PC-3 (cell line): ENCODE measurements around the gene IGSF21. TPM values are rescaled to one million over a fixed set of nuclear protein-coding genes. Genes with fewer than 3 reads are reported as not detected.

ENCODE experiments used
- ATAC-seq: fragments of 200-7000 bp; cut with Tn5 transposase; 2 replicates; pipeline ENCODE4 v1.9.1; 2020; ENCODE audit warnings: mild to moderate bottlenecking, moderate library complexity
- BruUV-seq: library from RNA; stranded (reverse); fragments of 400-500 nt; replicated peaks from 2 replicates; lab custom pipeline; 2021; lab: Mats Ljungman, UMichigan
- CTCF ChIA-PET: fragments of 300-600 bp; sonication (Branson Sonifier 250); formaldehyde crosslinking; loops from one replicate; lab custom pipeline; 2022; ENCODE audit warnings: antibody characterized with exemption; lab: Charles Lee
- POLR2A ChIA-PET: fragments of 300-600 bp; sonication (Branson Sonifier 250); formaldehyde crosslinking; loops from one replicate; lab custom pipeline; 2022; ENCODE audit warnings: antibody characterized with exemption; ENCODE audit not compliant: unreplicated experiment; lab: Charles Lee
- DNase-seq: peaks from one replicate; pipeline ENCODE4 v3.0.0-alpha.2; 2015
- H2AFZ ChIP-seq: fragments of 300-600 bp; sonication (generic); 2 replicates; pipeline ENCODE4 v1.6.0; 2016; ENCODE audit warnings: antibody characterized with exemption, low read length
- H3F3A ChIP-seq: fragments of 300-600 bp; sonication (generic); one replicate; pipeline ENCODE4 v1.6.0; 2017; ENCODE audit warnings: antibody characterized with exemption, low read length, control low read depth, mild to moderate bottlenecking; ENCODE audit not compliant: unreplicated experiment
- H3K27ac ChIP-seq: fragments of 300-600 bp; sonication (generic); 2 replicates; pipeline ENCODE4 v1.5.1; 2016; ENCODE audit warnings: mild to moderate bottlenecking, low read length
- H3K27me3 ChIP-seq: fragments of 300-600 bp; sonication (generic); 2 replicates; pipeline ENCODE4 v1.6.1; 2016; ENCODE audit warnings: low read length, mixed read lengths
- H3K36me3 ChIP-seq: fragments of 300-600 bp; sonication (generic); 2 replicates; pipeline ENCODE4 v1.6.1; 2016; ENCODE audit warnings: low read depth, mixed run types, low read length, mixed read lengths
- H3K4me1 ChIP-seq: fragments of 300-600 bp; sonication (generic); 2 replicates; pipeline ENCODE4 v1.5.1; 2016; ENCODE audit warnings: low read length; ENCODE audit not compliant: insufficient read depth
- H3K4me2 ChIP-seq: fragments of 300-600 bp; sonication (generic); 2 replicates; pipeline ENCODE4 v1.6.0; 2016; ENCODE audit warnings: low read length
- H3K4me3 ChIP-seq: fragments of 300-600 bp; sonication (generic); 2 replicates; pipeline ENCODE4 v1.5.1; 2016; ENCODE audit warnings: mild to moderate bottlenecking, low read length, mixed read lengths
- H3K79me2 ChIP-seq: fragments of 300-600 bp; sonication (generic); 2 replicates; pipeline ENCODE4 v1.6.1; 2017; ENCODE audit warnings: low read length, mixed read lengths
- H3K9ac ChIP-seq: fragments of 300-600 bp; sonication (generic); 2 replicates; pipeline ENCODE4 v1.6.0; 2016; ENCODE audit warnings: mild to moderate bottlenecking, low read length
- H3K9me2 ChIP-seq: fragments of 300-600 bp; sonication (generic); replicated peaks from 2 replicates; pipeline ENCODE4 v1.6.1; 2016; ENCODE audit warnings: mixed run types, low read length, mixed read lengths
- H3K9me3 ChIP-seq: fragments of 300-600 bp; sonication (generic); 2 replicates; pipeline ENCODE4 v1.6.1; 2016; ENCODE audit warnings: low read length, mixed read lengths
- H4K20me1 ChIP-seq: fragments of 300-600 bp; sonication (generic); 2 replicates; pipeline ENCODE4 v1.6.1; 2016; ENCODE audit warnings: low read length, mixed read lengths
- CTCF ChIP-seq: fragments of 300-600 bp; sonication (generic); conservative IDR thresholded peaks from 2 replicates; pipeline ENCODE4 v1.5.1; 2017; ENCODE audit warnings: antibody characterized with exemption, low read depth, mild to moderate bottlenecking, low read length
- EZH2 ChIP-seq: fragments of 300-600 bp; sonication (generic); IDR thresholded peaks from one replicate; pipeline ENCODE4 v1.6.1; 2017; ENCODE audit warnings: antibody characterized with exemption, mild to moderate bottlenecking, low read length; ENCODE audit not compliant: unreplicated experiment
- EZH2phosphoT487 ChIP-seq: fragments of 300-600 bp; sonication (generic); IDR thresholded peaks from 2 replicates; pipeline ENCODE4 v1.6.1; 2018; ENCODE audit warnings: mild to moderate bottlenecking, antibody characterized with exemption, low read length, borderline replicate concordance
- intact Hi-C: fragments of 100-400 bp; cut with micrococcal nuclease; formaldehyde crosslinking; loops from 2 replicates; pipeline ENCODE4 v1.9.0; 2023
- total RNA-seq: library from RNA; depleted of rRNA; stranded (reverse); fragments of >200 nt; gene quantifications from 2 replicates; pipeline ENCODE4 v1.2.3, GENCODE V29; 2014

Gene IGSF21
- total RNA-seq, 1 experiment from 2014 or later: not detected

- ATAC-seq: no peak
Measured at GRCh38 chr1:18123467-18123992, 15.9 kb downstream of the IGSF21 start.

GRCh38 chr1:18124977-18125376 lies 17.4 kb downstream of the IGSF21 start:
- no peaks in the 10 kb centered on the region for H3K4me1 ChIP-seq
- ChIA-PET CTCF (no interaction called here), POLR2A (no interaction called here)
- no peak overlapping the region for H2AFZ ChIP-seq
- no peaks in the 10 kb centered on the region for H3K9me2 ChIP-seq
- H3K36me3 ChIP-seq: no peaks in the 10 kb centered on the region
- intact Hi-C loops: no loop called here
- H3K27me3 ChIP-seq: peaks cover 17% of the 10 kb centered on the region
- no peak for TF ChIP-seq CTCF
- TF ChIP-seq EZH2phosphoT487: no peak
- TF ChIP-seq EZH2: no peak
- no peaks in the 10 kb centered on the region for H3K79me2 ChIP-seq
- H3K9me3 ChIP-seq: no peaks in the 10 kb centered on the region
- H3K4me3 ChIP-seq: no peak overlapping the region
- H4K20me1 ChIP-seq: no peaks in the 10 kb centered on the region
- no peaks in the 10 kb centered on the region for H3F3A ChIP-seq
- no peak overlapping the region for H3K9ac ChIP-seq
- no peak overlapping the region for H3K27ac ChIP-seq
- no TSS peak for BruUV-seq
- H3K4me2 ChIP-seq: no peak overlapping the region
- ATAC-seq (no peak), DNase-seq (no peak)

More at GRCh38 chr1:18123467-18123992, 15.9 kb downstream of the IGSF21 start:
- no peak for DNase-seq
- Histone ChIP-seq H3K27ac (no peak overlapping the region), H3K9me3 (no peaks in the 10 kb centered on the region), H3K9ac (no peak overlapping the region), H2AFZ (no peak overlapping the region), H4K20me1 (no peaks in the 10 kb centered on the region), H3K4me2 (no peak overlapping the region), H3K4me3 (no peak overlapping the region), H3K79me2 (no peaks in the 10 kb centered on the region), H3K36me3 (no peaks in the 10 kb centered on the region), H3K27me3 (peaks cover 17% of the 10 kb centered on the region), H3K4me1 (no peaks in the 10 kb centered on the region), H3F3A (no peaks in the 10 kb centered on the region), H3K9me2 (no peaks in the 10 kb centered on the region)
- BruUV-seq: no TSS peak
- intact Hi-C loops: no loop called here
- ChIA-PET POLR2A (no interaction called here), CTCF (no interaction called here)
- no peak for TF ChIP-seq EZH2phosphoT487
- no peak for TF ChIP-seq CTCF
- no peak for TF ChIP-seq EZH2

GRCh38 chr1:18126616-18127015 lies 19.0 kb downstream of the IGSF21 start:
- CTCF ChIA-PET: no interaction called here

More at GRCh38 chr1:18126616-18127015, 19.0 kb downstream of the IGSF21 start:
- H3K9me3 ChIP-seq: no peaks in the 10 kb centered on the region
- ATAC-seq (no peak), DNase-seq (no peak)
- POLR2A ChIA-PET: no interaction called here
- no TSS peak for BruUV-seq
- H3K4me2 ChIP-seq: no peak overlapping the region
- TF ChIP-seq CTCF: no peak
- TF ChIP-seq EZH2: no peak
- TF ChIP-seq EZH2phosphoT487: no peak
- no peaks in the 10 kb centered on the region for H3K4me1 ChIP-seq
- no peak overlapping the region for H3K27ac ChIP-seq
- no peaks in the 10 kb centered on the region for H4K20me1 ChIP-seq
- H3K79me2 ChIP-seq: no peaks in the 10 kb centered on the region
- no peak overlapping the region for H3K9ac ChIP-seq
- no peaks in the 10 kb centered on the region for H3K36me3 ChIP-seq
- peaks cover 3% of the 10 kb centered on the region for H3K27me3 ChIP-seq
- H3F3A ChIP-seq: no peaks in the 10 kb centered on the region
- H3K9me2 ChIP-seq: no peaks in the 10 kb centered on the region
- H2AFZ ChIP-seq: no peak overlapping the region
- H3K4me3 ChIP-seq: no peak overlapping the region
- intact Hi-C loops: no loop called here
